GM20431 (cell line): ENCODE data around the gene LSM12.

Experiments used
- in situ Hi-C: fragments of 300-500 bp; cut with MseI, MboI; formaldehyde crosslinking; loops from one replicate; pipeline ENCODE4 v1.15.0; 2020; ENCODE audit warnings: low sequenced_read_pairs; ENCODE audit not compliant: unreplicated experiment

LSM12 gene

DNA sequence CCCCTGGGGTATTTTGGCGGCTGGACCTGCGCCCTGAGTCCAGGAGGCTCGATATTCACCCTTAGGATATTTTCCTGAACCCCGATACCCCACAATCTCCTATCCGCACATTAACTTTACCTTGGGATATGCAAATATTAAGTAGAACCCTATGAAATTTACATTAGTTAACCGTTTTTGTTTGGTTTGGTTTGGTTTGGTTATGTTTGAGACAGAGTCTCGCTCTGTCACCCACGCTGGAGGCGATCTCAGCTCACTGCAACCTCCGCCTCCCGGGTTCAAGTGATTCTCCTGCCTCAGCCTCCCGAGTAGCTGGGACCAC lies 71.4 kb downstream of the LSM12 start:
- in situ Hi-C loops: no loop called here

DNA sequence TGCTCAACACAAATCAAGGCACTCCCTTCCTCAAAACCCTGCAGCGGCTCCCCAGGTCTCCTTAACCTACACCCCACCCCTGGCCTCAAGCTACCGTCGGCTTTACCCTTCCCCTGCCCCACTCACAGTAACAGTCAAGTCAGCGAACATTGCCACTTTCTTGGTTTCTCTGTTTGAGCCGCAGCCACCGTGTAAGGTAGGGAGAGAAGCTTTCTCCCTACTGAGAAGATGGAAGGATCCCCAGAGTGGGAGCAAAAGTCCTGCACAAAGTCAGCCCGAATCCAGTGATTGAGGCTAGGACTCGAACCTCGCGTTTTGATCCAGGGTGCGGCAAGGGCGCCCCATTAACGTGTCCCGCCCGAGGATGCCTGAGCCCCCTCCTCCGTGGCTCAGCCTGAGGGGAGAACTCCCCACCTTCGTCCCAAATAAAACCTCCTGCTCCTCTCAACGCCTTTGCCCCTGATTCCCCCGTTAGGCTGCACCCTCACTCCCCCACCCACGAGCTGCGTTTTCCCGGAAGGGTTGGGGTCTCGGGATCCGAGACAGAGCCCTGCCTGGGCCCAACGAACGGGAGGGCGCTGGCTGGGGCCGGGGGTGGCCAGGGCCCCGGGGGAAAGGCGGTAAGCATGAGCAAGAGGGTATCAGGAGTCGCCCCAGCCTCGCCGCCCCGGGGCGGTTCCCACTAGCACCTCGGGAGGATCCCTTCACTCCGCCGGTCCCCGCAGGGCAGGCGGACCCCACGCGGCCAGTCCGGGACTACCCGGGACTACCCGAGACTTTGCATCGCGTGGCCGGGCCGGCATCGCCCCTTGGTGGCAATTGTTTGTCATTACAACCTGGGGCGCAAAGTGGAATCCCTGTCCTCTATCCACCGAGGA lies 72.0 kb downstream of the LSM12 start:
- in situ Hi-C loops: no loop called here

DNA sequence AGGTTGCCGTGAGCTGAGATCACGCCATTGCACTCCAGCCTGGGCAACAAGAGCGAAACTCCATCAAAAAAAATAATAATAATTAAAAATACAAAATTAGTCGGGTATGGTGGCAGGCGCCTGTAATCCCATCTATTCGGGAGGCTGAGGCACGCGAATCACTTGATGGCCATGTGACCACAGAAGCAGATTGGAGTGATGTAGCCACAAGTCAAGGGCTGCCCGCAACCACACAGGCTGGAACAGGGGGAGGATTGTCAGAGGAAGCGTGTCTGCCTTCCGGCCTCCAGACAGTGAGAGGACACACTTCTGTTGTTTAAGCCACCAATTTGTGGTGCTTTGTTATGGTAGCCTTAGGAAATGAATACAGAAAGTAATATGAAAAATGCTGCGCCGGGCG lies 73.8 kb downstream of the LSM12 start:
- in situ Hi-C loops: no loop called here

DNA sequence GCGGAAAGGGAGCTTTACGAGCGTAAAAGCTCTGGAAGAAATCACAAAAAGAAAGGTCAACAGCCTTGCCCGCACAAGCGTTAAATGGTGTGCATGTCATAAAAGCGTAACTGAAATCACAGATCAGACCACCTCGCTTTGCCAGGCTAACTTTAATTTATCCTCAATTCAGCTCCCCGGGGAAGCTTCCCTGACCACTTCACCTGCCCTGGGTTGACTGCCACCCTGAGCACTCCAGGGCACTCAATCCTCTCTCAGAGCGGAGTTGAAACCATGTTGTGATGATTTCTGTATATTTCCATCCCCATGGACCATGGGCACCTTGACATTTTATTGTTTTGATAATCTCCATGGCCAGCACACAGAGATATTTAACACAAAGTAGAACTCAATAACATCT lies 78.2 kb downstream of the LSM12 start:
- in situ Hi-C loops: no loop called here

DNA sequence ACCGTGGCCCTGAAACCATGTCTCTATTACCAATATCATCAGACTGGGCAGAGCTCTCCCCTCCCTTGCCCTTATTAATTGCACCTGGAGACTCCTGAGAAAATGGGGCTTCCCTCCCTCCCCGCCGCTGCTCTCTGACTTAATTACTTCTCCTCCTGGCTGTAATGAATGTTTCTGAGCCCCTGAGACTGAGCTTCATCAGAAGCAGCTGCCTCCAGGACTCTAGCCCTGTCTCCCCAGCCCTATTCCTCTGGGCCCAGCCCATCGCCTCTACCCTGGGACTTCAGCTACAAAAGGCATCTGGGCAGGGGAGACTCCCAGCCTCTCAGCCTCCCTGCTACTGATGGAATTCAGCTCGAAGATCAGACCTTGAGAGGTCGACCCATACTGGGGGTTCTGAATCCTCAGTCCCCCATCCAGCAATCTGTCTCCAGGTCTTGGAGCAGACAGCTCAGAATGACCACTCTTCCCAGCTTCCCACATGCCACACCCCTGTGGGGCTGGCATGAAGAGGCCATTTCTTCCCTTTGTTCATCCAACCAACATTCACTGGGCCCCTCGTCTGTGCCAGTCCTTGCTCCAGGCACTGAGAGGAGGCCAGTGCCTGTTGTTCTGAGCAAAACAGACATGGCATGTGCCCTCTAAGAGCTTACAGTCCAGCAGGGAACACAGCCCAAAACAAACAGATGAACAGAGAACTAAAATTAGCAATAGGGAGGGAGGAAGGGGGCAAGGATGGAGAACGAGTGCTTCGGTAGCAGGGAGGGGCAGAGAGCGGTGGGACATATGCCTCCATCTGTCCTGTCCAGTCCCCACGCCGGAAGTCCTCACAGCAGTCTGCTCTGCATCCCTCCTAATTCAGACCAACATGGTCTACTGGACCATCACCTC lies 79.1 kb downstream of the LSM12 start:
- in situ Hi-C loops: no loop called here

DNA sequence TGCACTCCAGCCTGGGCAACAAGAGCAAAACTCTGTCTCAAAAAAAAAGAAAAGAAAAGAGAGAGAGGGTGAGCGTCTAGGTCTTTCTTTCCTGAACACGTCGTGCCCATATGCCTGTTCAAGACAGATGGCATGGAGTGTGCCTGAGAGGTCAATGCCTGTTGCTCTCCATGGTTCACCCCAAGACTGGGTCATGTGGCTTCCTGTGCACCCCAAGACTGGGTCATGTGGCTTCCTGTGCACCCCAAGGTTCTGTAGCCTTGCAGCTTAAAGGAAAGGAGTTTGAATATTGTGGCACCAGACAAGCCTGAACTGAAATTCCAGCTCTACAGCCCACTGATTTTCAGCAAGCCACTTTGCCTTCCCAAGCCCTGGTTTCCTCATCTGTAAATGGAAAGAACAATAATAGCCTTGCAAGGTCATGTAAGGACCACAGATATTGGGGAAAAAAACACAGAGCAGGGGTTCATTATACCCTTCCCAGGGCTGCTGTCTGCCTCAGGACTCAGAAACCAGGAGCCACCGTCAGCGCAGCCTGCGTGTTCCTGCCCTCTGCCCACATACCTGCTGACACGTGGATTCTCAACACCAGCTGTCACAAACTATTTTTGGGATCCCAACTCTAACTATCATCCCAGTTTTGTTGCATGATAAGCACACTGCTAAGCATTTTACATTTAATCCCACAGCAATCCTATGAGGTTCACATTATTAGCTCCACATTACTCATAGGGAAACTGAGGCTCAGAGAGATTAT lies 80.1 kb downstream of the LSM12 start:
- in situ Hi-C loops: no loop called here

DNA sequence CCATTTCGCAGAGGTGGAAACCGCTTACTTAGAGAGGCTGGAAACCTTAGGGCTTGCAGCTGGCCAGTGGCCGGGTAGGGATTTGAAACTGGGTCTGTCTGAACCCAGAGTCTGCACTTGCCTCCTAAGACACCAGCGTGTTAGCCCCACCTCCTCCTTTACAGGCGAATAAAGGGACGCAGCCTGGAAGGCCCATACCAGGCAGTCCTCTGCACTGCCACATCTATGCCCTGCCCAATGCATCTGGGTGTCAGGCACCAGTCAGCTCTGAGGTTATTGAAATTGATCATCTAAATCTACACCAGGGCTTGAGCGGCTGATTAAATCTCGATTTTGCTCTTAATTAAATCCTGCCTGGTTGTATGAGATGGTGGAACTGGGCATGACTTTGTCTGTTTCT lies 82.0 kb downstream of the LSM12 start:
- in situ Hi-C loops: no loop called here
